Hematopoietic multipotent progenitor cell (in vitro differentiated cells): ENCODE results near the gene HS6ST2. TPM values are rescaled to one million over a fixed set of nuclear protein-coding genes. Genes with fewer than 3 reads are reported as not detected.

Source experiments
- DNase-seq, 3 donors: peaks; one replicate each; pipeline ENCODE4 v3.0.0-alpha.2; 2011 to 2015; ENCODE audit warnings: low read depth in 2 of 3, low spot score in 2 of 3
- small RNA-seq: library from RNA; depleted of rRNA; stranded (forward); fragments of <200 nt; gene quantifications from one replicate; pipeline ENCODE3, GENCODE V24; 2012
- total RNA-seq: library from RNA; depleted of rRNA; stranded (reverse); fragments of >200 nt; gene quantifications from one replicate; pipeline ENCODE4 v1.2.3, GENCODE V29; 2012

The HS6ST2 gene
- total RNA-seq, 1 donor = under 0.01 TPM

GRCh38 chrX:132576939-132577338 lies 381.5 kb downstream of the HS6ST2 start:
- no peak for DNase-seq

Small RNA genes lying within 50 kb of the gene (small RNA-seq; reads per million reads assigned to genes)
- gene RNU6-98P = not detected
- not detected for gene Z82205.1

Other genes starting within 250 kb of the HS6ST2 start
- not detected for gene USP26, start 138.5 kb upstream of the HS6ST2 start, total RNA-seq